Natural killer cell (primary cell): ENCODE results near the gene SSUH2. TPM values are rescaled to one million over a fixed set of nuclear protein-coding genes. Genes with fewer than 3 reads are reported as not detected.

Source experiments
- ATAC-seq, 3 donors: fragments of 150-1000 bp in 2 of 3; fragments of 200-7000 bp in 1 of 3; cut with Tn5 transposase; 1 replicate in 1 of 3; 2 replicates in 2 of 3; pipeline ENCODE4 v1.10.0; 2021; ENCODE audit warnings: mild to moderate bottlenecking in 2 of 3, moderate library complexity in 2 of 3
- DNase-seq, 2 donors: peaks; one replicate each; pipeline versions ENCODE4 v3.0.0 to v3.0.0-alpha.2; 2013 to 2021; ENCODE audit warnings: mixed read lengths in 1 of 2
- H3K27ac ChIP-seq: one replicate; pipeline ENCODE4 v1.5.1; 2013; ENCODE audit warnings: mild to moderate bottlenecking, low read length
- H3K27me3 ChIP-seq: one replicate; pipeline ENCODE4 v1.6.1; 2013; ENCODE audit warnings: low read length; ENCODE audit not compliant: control insufficient read depth, insufficient read depth
- H3K36me3 ChIP-seq: one replicate; pipeline ENCODE4 v1.6.1; 2013; ENCODE audit warnings: low read length; ENCODE audit not compliant: control insufficient read depth, insufficient read depth
- H3K4me1 ChIP-seq: one replicate; pipeline ENCODE4 v1.6.1; 2013; ENCODE audit warnings: low read length; ENCODE audit not compliant: control insufficient read depth, insufficient read depth
- H3K4me3 ChIP-seq: one replicate; pipeline ENCODE4 v1.5.1; 2013; ENCODE audit warnings: low read length
- H3K9me3 ChIP-seq: one replicate; pipeline ENCODE4 v1.6.1; 2013; ENCODE audit warnings: low read length; ENCODE audit not compliant: control insufficient read depth, insufficient read depth
- H3K27ac Mint-ChIP-seq, 2 donors: one replicate each; pipeline ENCODE4 v1.8.0; 2022; ENCODE audit warnings: mild to moderate bottlenecking in 2 of 2, mixed read lengths in 2 of 2, moderate library complexity in 1 of 2
- H3K27me3 Mint-ChIP-seq, 2 donors: one replicate each; pipeline ENCODE4 v1.8.0; 2022; ENCODE audit warnings: low read depth in 2 of 2, mixed read lengths in 2 of 2
- H3K36me3 Mint-ChIP-seq: one replicate; pipeline ENCODE4 v1.8.0; 2022; ENCODE audit warnings: mixed read lengths
- H3K4me1 Mint-ChIP-seq, 2 donors: one replicate each; pipeline ENCODE4 v1.8.0; 2022; ENCODE audit warnings: mixed read lengths in 2 of 2
- H3K4me3 Mint-ChIP-seq: one replicate; pipeline ENCODE4 v1.8.0; 2022; ENCODE audit warnings: mild to moderate bottlenecking, moderate library complexity, mixed read lengths
- H3K9me3 Mint-ChIP-seq, 2 donors: one replicate each; pipeline ENCODE4 v1.8.0; 2022; ENCODE audit warnings: mixed read lengths in 2 of 2
- CTCF ChIP-seq: fragments of 200-600 bp; IDR thresholded peaks from one replicate; pipeline ENCODE4 v1.8.0; 2022; ENCODE audit warnings: antibody characterized with exemption
- WGBS: methylation state at CpG from one replicate; pipeline ENCODE4 v1.1.7; 2013; ENCODE audit warnings: missing lambda C conversion rate; ENCODE audit not compliant: insufficient coverage; 5-methylcytosine and 5-hydroxymethylcytosine counted together
- intact Hi-C: fragments of 100-400 bp; cut with micrococcal nuclease; formaldehyde crosslinking; loops from one replicate; pipeline ENCODE4 v1.14.2; 2022
- total RNA-seq, 4 donors: library from RNA; stranded (reverse); fragments of 120-200 nt in 1 of 4; gene quantifications; one replicate each; pipeline versions ENCODE4 v1.2.3 to v1.2.4, GENCODE V29; 2013 to 2022

SSUH2 gene
- total RNA-seq, 3 donors from 2014 or later (not counting 1 experiment from before 2014, with no cell fraction given) = not detected

GRCh38 chr3:8619548-8619947 lies 25.1 kb downstream of the SSUH2 start:
- H3K4me3 Mint-ChIP-seq = no peak overlapping the region

GRCh38 chr3:8618950-8619349 lies 25.6 kb downstream of the SSUH2 start:
- Mint-ChIP-seq H3K27me3 (peaks cover 0 to 8% of the 10 kb centered on the region in 2 donors), H3K4me3 (no peak overlapping the region)
- TF ChIP-seq CTCF = no peak

More at GRCh38 chr3:8619548-8619947, 25.1 kb downstream of the SSUH2 start:
- WGBS = 93% methylated on average over 7 of the region's 7 CpGs
- Histone ChIP-seq H3K36me3 (no peaks in the 10 kb centered on the region), H3K4me1 (peaks cover 11% of the 10 kb centered on the region), H3K9me3 (no peaks in the 10 kb centered on the region), H3K4me3 (no peak overlapping the region), H3K27me3 (no peaks in the 10 kb centered on the region), H3K27ac (no peak overlapping the region)
- no peak for TF ChIP-seq CTCF
- H3K36me3 Mint-ChIP-seq = no peaks in the 10 kb centered on the region
- ATAC-seq (no peak), DNase-seq (no peak)
- intact Hi-C loops = no loop called here
- peaks cover 0 to 10% of the 10 kb centered on the region in 2 donors for H3K4me1 Mint-ChIP-seq
- H3K27ac Mint-ChIP-seq = no peak overlapping the region
- H3K9me3 Mint-ChIP-seq = no peaks in the 10 kb centered on the region
- H3K27me3 Mint-ChIP-seq = peaks cover 0 to 8% of the 10 kb centered on the region in 2 donors

GRCh38 chr3:8617921-8618320 lies 26.7 kb downstream of the SSUH2 start:
- peaks cover 0 to 2% of the 10 kb centered on the region in 2 donors for H3K27me3 Mint-ChIP-seq
- no peaks in the 10 kb centered on the region for H3K9me3 Mint-ChIP-seq
- Histone ChIP-seq H3K4me1 (peaks cover 4% of the 10 kb centered on the region), H3K4me3 (no peak overlapping the region), H3K36me3 (no peaks in the 10 kb centered on the region), H3K9me3 (no peaks in the 10 kb centered on the region), H3K27ac (no peak overlapping the region), H3K27me3 (no peaks in the 10 kb centered on the region)
- no peak for TF ChIP-seq CTCF
- H3K4me1 Mint-ChIP-seq = peaks cover 0 to 3% of the 10 kb centered on the region in 2 donors
- WGBS = 95% methylated on average over 5 of the region's 5 CpGs
- DNase-seq (no peak), ATAC-seq (no peak)
- H3K4me3 Mint-ChIP-seq = no peak overlapping the region
- no peak overlapping the region for H3K27ac Mint-ChIP-seq
- no peaks in the 10 kb centered on the region for H3K36me3 Mint-ChIP-seq
- intact Hi-C loops = no loop called here

More at GRCh38 chr3:8618950-8619349, 25.6 kb downstream of the SSUH2 start:
- H3K9me3 ChIP-seq = no peaks in the 10 kb centered on the region
- no peak overlapping the region for H3K4me3 ChIP-seq
- intact Hi-C loops = no loop called here
- no peaks in the 10 kb centered on the region for H3K36me3 Mint-ChIP-seq
- H3K27ac Mint-ChIP-seq = no peak overlapping the region
- H3K27ac ChIP-seq = no peak overlapping the region
- peaks cover 11% of the 10 kb centered on the region for H3K4me1 ChIP-seq
- DNase-seq = no peak
- no peaks in the 10 kb centered on the region for H3K9me3 Mint-ChIP-seq
- no peaks in the 10 kb centered on the region for H3K36me3 ChIP-seq
- peaks cover 0 to 10% of the 10 kb centered on the region in 2 donors for H3K4me1 Mint-ChIP-seq
- 89% methylated on average over 4 of the region's 4 CpGs for WGBS
- no peaks in the 10 kb centered on the region for H3K27me3 ChIP-seq
- ATAC-seq = no peak

GRCh38 chr3:8610951-8611350 lies 33.6 kb downstream of the SSUH2 start:
- Mint-ChIP-seq H3K9me3 (no peaks in the 10 kb centered on the region), H3K4me3 (no peak overlapping the region), H3K4me1 (no peaks in the 10 kb centered on the region), H3K27me3 (peaks cover 6 to 7% of the 10 kb centered on the region in 2 donors), H3K36me3 (no peaks in the 10 kb centered on the region), H3K27ac (no peak overlapping the region)
- Histone ChIP-seq H3K9me3 (no peaks in the 10 kb centered on the region), H3K4me3 (no peak overlapping the region), H3K27me3 (no peaks in the 10 kb centered on the region), H3K4me1 (no peaks in the 10 kb centered on the region), H3K27ac (no peak overlapping the region), H3K36me3 (no peaks in the 10 kb centered on the region)
- intact Hi-C loops = no loop called here
- DNase-seq (no peak), ATAC-seq (no peak)
- WGBS = 92% methylated on average over 8 of the region's 8 CpGs
- TF ChIP-seq CTCF = no peak
